Stimulated activated CD4-positive, alpha-beta T cell treated with anti-CD3 and anti-CD28 coated beads, Interleukin-1b, Interleukin-23, amount 100 ng/mL, for 1 hour (primary cell): ENCODE measurements around the gene AMPH.
"Not testable (repeated sequence)": the region's sequence is repeated elsewhere in the genome, so short reads cannot be mapped to it uniquely, and the experiment has no call there.

Experiments
- DNase-seq, 2 donors: peaks; one replicate each; pipeline ENCODE4 v3.0.0-alpha.2; 2020; ENCODE audit warnings: low read depth in 2 of 2

Gene AMPH

GRCh38 chr7:38353431-38353881 is 277.7 kb downstream of the AMPH start:
- not testable (repeated sequence) for DNase-seq

GRCh38 chr7:38351601-38352000 is 279.6 kb downstream of the AMPH start:
- no peak for DNase-seq

- DNase-seq = not testable (repeated sequence)
These were observed 280.4 kb downstream of the AMPH start for GRCh38 chr7:38350777-38351176.

GRCh38 chr7:38349869-38350583 is 281.1 kb downstream of the AMPH start:
- not testable (repeated sequence) for DNase-seq

- not testable (repeated sequence) for DNase-seq
These were observed 281.9 kb downstream of the AMPH start for GRCh38 chr7:38349126-38349795.

- not testable (repeated sequence) for DNase-seq
These were observed 285.6 kb downstream of the AMPH start for GRCh38 chr7:38345299-38346172.

GRCh38 chr7:38344741-38345140 is 286.4 kb downstream of the AMPH start:
- DNase-seq = not testable (repeated sequence)

- DNase-seq = not testable (repeated sequence)
These were observed 289.0 kb downstream of the AMPH start for GRCh38 chr7:38342135-38342534.

GRCh38 chr7:38341172-38341705 is 289.9 kb downstream of the AMPH start:
- DNase-seq = not testable (repeated sequence)

GRCh38 chr7:38339953-38340819 is 291.0 kb downstream of the AMPH start:
- no peak for DNase-seq

GRCh38 chr7:38336148-38336515 is 295.0 kb downstream of the AMPH start:
- DNase-seq = not testable (repeated sequence)

- peak; percentile 40 to 61 for DNase-seq
These were observed 295.6 kb downstream of the AMPH start for GRCh38 chr7:38335492-38336147.

- DNase-seq = no peak
These were observed 296.1 kb downstream of the AMPH start for GRCh38 chr7:38335128-38335491.

GRCh38 chr7:38334163-38334562 is 297.0 kb downstream of the AMPH start:
- DNase-seq = no peak
